Activated CD4-positive, alpha-beta T cell treated with anti-CD3 and anti-CD28 coated beads, Interleukin-10, Interleukin-2, amounts not matched to agents 100 ng/mL and 50 ng/mL, durations not matched to agents 16 hours and 8 hours (primary cell): Measurements from ENCODE around the gene TMEM255B.
"Not testable (repeated sequence)": the region's sequence is repeated elsewhere in the genome, so short reads cannot be mapped to it uniquely, and the experiment has no call there.

Experiments used
- DNase-seq: peaks from one replicate; pipeline ENCODE4 v3.0.0-alpha.2; 2020

TMEM255B gene

GRCh38 chr13:113791226-113791625, 32.2 kb downstream of the TMEM255B start:
- no peak for DNase-seq

- DNase-seq: no peak
These were observed 32.7 kb downstream of the TMEM255B start for GRCh38 chr13:113791761-113792160.

DNA sequence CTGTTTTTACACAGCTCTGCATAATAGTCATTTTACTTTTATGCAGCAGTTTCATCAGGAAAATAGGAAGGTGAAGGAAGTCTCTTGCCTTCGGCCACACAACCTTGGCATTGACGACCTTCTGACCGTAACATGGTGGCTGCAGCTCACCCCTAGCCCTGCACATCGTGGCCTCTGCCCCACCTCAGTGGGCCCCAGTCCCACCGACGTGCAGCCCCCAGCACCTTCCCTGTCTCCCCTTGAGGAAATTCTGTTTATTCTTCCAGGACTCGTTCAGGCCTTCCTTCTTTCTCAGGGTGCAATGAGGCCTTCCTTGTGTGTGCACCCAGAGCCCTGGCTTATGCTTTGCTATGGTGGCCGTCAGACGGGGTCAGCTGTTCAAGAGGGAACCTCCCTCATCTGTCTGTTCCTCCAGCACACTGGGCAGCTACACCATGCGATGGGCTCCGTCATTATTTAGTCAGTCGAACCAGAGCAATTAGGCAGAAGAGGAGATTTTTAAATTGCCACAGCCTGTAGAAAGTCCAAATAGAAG, 33.3 kb downstream of the TMEM255B start:
- DNase-seq: no peak

- no peak for DNase-seq
These were observed 34.1 kb downstream of the TMEM255B start for GRCh38 chr13:113792886-113793717.

DNA sequence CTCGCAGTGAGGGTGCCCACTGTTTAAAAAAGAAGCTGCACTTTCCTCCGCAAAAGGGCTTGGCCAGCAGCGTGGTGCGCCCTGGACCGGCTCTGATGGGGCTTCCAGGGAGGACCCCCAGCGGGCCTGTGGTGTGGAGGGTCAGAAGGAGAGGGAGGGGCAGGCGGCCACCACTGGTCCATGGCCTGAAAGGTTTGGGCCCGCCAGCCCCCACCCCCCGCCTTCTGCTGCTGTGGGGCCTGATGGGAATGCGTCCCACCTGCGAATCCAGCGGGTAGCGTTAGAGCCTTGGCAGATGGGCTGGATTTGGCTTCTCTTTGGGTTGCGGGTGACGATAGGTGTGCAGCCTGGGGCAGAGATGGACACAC, 34.7 kb downstream of the TMEM255B start:
- DNase-seq: no peak

DNA sequence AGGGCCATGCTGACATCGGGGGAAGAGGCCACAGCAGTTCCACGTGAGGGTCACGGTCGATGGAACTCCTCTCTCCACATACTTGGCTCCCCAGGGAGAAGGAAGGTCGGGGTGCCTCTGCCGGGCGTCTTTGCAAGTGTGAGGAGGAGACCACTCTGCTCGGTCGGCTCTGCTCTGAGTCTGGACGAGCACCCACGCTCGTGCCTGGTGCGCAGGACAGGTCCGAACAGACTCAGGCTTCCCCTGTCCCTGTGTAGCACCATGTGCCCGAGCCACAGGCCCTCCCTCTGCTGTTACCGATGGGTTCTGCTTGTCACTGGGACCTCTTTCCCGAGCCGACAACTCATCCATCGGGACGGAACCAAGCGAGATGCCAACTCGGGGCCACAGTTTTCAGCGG, 35.1 kb downstream of the TMEM255B start:
- no peak for DNase-seq

DNA sequence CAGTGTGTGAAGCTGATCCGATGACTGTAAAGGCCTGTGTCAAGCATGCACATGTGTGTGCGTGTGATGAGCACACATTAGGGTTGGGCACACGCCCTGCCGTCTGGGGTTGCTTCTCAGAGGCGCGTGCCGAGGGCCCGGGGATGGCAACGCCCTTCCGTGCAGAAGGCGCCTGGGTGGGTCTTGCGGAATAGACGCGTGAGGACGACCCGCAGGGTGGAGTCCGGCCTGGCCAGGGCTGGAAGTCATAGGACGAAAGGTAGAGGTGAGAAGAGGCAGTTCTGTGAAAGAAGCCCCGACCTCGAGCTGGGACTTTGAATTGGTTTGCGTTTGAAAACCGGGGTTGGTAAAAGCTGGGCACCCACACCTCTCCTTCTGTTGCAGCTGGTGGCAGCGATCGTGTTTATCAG, 35.7 kb downstream of the TMEM255B start:
- DNase-seq: no peak

GRCh38 chr13:113795362-113795761, 36.3 kb downstream of the TMEM255B start:
- not testable (repeated sequence) for DNase-seq

GRCh38 chr13:113796211-113796963, 37.4 kb downstream of the TMEM255B start:
- DNase-seq: no peak

DNA sequence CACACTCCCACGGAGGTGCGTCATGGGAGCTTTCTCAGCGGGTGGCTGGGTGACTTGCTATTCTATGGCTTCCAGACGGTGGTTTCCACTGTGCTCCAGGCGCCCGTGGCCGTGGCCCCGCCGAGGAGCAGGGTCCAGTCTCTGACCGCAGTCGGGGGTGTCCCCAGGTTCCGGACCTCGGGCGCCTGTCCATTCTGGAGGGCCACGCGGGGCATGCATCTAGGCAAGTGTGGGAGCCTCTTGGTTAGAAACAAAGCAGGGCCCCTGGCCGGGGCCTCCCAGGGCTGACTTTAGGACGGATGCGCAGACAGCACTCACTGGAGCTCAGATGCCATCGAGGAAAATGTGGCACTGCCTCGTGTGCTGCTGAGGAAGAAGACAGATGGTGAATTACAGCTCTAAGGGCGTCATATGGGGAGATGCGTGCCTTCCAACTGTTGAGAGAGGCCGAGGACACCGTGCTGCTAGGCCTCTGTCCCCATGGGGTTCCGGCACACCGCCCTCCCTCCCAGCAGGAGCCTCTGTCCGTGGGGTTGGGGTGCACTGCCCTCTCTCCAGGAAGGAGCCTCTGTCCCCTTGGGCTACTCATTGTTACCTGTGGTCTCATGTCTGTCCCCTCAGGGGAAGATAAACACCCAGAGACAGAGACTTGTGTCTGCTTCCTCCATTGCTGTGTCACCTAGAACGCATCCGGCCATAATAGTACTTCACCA, 38.1 kb downstream of the TMEM255B start:
- no peak for DNase-seq

DNA sequence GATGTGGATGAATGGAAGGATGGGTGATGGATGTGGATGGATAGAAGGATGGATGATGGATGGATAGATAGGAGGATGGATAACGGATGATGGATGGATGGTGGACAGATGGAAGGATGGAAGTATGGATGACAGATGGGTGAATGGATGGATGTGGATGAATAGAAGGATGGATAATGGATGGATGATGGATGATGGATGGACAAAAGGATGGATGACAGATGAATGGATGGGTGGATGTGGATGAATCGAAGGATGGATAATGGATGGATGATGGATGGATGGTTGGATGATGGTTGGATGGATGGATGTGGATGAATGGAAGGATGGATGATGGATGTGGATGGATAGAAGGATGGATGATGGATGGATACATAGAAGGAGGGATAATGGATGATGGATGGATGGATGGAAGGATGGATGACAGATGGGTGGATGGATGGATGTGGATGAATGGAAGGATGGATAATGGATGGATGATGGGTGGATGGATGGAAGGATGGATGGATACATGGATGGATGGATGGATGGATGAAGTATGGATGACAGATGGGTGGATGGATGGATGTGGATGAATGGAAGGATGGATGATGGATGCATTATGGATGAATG, 39.3 kb downstream of the TMEM255B start:
- no peak for DNase-seq

- DNase-seq: no peak
These were observed 41.5 kb downstream of the TMEM255B start for GRCh38 chr13:113800576-113800926.

DNA sequence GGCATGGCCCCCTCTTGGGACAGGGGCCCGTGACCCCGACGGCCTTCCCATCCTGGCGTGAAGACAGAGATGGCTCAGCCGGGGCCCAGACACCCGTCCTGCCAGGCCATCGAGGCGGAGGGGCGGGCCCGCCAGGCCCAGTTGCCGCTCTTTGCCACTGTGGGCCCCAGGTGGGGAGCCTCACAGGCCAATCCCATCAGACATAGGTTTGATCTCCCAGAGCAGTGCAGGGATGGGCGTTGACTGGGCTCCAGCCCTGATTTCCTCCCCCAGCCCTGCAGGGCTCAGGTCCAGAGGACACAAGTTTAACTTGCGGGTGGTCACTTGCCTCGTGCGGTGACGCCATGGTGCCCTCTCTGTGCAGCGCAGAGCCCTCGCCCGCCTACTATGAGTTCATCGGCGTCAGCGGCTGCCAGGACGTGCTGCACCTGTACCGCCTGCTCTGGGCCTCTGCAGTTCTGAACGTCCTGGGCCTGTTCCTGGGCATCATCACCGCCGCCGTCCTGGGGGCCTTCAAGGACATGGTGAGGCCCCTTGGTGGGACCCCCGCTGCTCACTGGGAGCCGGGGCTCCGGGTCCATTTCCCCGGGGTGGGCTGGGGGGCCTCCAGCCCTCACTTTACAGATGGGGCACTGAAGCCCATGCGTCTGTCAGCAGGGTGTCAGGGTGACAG, 42.4 kb downstream of the TMEM255B start:
- no peak for DNase-seq

DNA sequence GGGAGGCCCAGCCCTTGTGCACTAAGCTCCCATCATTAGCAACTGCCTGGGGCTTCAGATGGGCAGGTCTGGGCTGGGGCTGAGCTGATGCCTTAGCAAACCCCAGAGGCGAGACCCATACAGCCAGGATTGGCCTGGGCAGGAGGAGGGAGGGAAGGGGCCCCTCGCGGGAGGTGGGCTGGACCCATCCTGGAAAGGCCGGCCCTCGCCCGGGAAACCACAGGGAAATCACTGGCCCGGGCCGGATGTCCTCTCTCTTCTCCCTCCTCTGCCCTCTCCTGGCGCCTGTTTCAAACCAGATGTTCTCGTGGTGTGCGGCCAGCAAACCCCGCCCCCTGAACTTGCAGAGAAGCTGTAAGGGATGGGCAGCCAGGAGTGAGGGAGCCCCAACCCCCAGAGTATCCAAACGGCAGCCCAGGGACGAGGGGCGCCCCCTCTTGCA, 43.1 kb downstream of the TMEM255B start:
- DNase-seq: no peak

GRCh38 chr13:113802761-113803160, 43.7 kb downstream of the TMEM255B start:
- no peak for DNase-seq

DNA sequence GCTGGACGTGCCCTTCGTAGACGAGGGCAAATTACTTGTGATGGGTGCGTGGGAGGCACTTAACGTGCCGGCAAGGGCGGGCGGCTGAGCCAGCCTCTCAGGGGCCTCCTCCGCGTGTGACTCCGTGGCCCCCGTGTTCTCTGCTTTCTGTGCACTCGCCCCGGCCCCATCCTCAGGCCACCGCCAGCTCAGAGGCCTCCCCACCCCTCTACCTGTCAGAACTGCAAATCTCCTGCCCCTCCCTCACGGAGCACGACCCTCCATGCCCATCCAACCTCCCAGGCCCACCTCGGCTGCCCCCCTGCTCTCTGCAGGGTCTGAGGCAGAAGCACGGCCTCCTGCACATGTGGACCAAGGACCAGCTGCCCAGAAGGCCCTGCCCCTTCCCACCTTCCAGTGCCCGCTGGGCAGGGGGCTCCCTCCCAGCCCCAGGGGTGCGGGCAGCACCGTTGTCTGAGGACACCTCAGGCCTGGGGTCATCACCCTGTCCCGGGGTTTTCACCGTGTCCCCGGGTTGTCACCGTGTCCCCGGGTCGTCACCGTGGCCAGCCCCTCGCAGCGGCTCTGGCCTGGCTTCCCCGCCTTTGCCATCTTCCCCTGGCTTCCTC, 44.5 kb downstream of the TMEM255B start:
- DNase-seq: no peak

- DNase-seq: no peak
These were observed 45.1 kb downstream of the TMEM255B start for GRCh38 chr13:113804017-113804702.

DNA sequence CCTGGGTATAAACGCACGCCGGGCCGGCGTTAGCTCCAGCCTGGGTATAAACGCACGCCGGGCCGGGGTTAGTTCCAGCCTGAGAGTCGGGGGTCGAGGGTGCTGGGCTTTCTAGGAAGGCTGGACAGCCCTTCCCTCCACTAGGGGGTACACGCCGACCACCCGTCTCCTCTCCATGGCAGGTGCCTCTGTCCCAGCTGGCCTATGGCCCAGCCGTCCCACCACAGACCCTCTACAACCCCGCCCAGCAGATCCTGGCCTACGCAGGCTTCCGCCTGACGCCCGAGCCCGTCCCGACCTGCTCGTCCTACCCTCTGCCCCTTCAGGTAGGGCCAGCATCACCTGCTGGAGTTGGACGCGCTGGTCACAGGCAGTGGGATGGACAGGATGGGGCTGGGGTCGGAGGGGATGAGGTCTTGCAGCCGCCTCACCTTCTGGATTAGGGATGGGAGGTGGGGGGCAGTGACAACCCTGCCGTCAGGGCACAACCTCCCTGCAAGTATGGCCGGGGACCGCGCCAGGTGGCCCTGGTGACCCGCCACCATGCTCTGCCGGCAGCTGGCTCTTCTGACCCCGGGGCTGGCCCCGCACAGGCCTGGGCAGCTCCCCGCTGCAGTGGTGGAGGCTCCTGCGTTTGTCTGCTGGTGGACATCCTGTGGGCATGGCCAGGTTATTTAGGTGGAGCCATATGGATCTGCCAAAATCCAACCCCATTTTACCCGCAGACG, 45.8 kb downstream of the TMEM255B start:
- no peak for DNase-seq

DNA sequence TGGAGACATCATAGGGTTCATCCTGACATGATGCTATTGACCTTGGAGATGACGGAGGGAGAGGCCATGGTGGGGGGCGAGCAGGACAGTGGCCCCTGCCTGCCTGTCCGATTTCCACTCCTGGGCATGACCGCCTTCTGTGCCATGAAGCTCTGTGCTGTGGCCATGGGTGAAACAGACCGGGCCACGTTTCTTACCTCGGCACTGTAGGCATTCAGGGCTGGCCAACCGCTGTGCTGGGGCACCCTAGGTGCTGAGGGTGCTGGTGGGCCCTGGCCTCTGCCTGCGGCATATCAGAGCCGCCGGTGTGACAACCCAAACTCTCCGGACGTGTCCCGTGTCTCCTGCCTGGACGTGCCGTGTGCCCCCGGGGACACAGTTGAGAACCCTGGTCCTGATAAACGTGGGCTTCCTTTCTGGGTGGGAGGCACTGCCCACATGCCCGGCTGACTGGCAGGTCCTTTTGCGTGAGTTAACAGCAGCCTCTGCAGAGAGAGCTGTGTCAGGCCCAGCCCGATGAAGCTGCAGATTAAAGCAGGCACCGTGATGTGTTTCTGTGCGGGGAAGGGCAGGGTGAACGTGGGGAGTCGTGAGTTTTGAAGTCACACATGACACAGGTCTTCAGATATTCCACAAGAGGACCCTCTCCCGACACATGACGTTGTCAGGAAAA, 46.5 kb downstream of the TMEM255B start:
- DNase-seq: no peak

DNA sequence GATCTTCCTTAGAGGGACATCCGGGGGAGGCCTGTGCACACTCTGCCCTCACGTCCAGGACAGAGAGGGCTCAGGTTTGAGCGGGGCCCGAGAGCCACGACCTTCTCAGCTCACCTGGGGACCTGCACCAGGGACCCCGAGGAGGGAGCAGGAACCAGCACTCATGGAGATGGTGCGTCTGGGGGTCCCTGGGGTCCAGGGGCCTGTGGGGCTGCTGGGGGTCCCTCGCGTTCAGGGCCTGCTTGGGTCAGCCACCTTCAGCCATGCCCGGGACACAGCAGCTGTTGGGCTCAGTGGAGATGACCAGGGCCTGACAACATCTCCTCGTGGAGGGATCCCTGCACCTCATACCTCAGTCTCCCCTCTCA, 47.1 kb downstream of the TMEM255B start:
- no peak for DNase-seq
